Type B pancreatic cell (in vitro differentiated cells): ENCODE measurements around the gene GHR. TPM values are rescaled to one million over a fixed set of nuclear protein-coding genes. Genes with fewer than 3 reads are reported as not detected.

ENCODE experiments used
- DNase-seq: peaks from one replicate; pipeline ENCODE4 v3.0.0; 2021; ENCODE audit warnings: mixed read lengths; ENCODE audit not compliant: unreplicated experiment; ENCODE audit errors: extremely low spot score
- H3K27ac Mint-ChIP-seq: 2 replicates; pipeline ENCODE4 v1.8.0; 2021; ENCODE audit warnings: mild to moderate bottlenecking, mixed read lengths
- H3K27me3 Mint-ChIP-seq: 2 replicates; pipeline ENCODE4 v1.8.0; 2021; ENCODE audit warnings: mixed read lengths
- H3K36me3 Mint-ChIP-seq: 2 replicates; pipeline ENCODE4 v1.8.0; 2021; ENCODE audit warnings: mixed read lengths
- H3K4me1 Mint-ChIP-seq: one replicate; pipeline ENCODE4 v1.8.0; 2021; ENCODE audit warnings: mixed read lengths; ENCODE audit not compliant: unreplicated experiment
- H3K4me3 Mint-ChIP-seq: 2 replicates; pipeline ENCODE4 v1.8.0; 2021; ENCODE audit warnings: mild to moderate bottlenecking, mixed read lengths
- H3K9me3 Mint-ChIP-seq: 2 replicates; pipeline ENCODE4 v1.8.0; 2021; ENCODE audit warnings: mixed read lengths
- CTCF ChIP-seq: fragments of 200-600 bp; sonication (generic); conservative IDR thresholded peaks from 2 replicates; pipeline ENCODE4 v1.5.0; 2021; ENCODE audit warnings: antibody characterized with exemption, mild to moderate bottlenecking
- total RNA-seq: library from RNA; stranded (reverse); gene quantifications from 2 replicates; pipeline ENCODE4 v1.2.1, GENCODE V29; 2021; ENCODE audit warnings: low replicate concordance

The GHR gene
- total RNA-seq, 1 donor from 2014 or later: 2.6 TPM

- no peak for TF ChIP-seq CTCF
- H3K9me3 Mint-ChIP-seq: peaks cover 5% of the 10 kb centered on the region
- no peak for DNase-seq
- H3K27ac Mint-ChIP-seq: no peak overlapping the region
- H3K27me3 Mint-ChIP-seq: no peaks in the 10 kb centered on the region
- H3K4me1 Mint-ChIP-seq: no peaks in the 10 kb centered on the region
- H3K36me3 Mint-ChIP-seq: no peaks in the 10 kb centered on the region
- no peak overlapping the region for H3K4me3 Mint-ChIP-seq
Observed at GRCh38 chr5:42390115-42390514, 33.1 kb upstream of the GHR start.

- H3K4me1 Mint-ChIP-seq: no peaks in the 10 kb centered on the region
- no peak overlapping the region for H3K27ac Mint-ChIP-seq
- peaks cover 4% of the 10 kb centered on the region for H3K9me3 Mint-ChIP-seq
- no peaks in the 10 kb centered on the region for H3K36me3 Mint-ChIP-seq
- H3K27me3 Mint-ChIP-seq: no peaks in the 10 kb centered on the region
- no peak for DNase-seq
- no peak overlapping the region for H3K4me3 Mint-ChIP-seq
- no peak for TF ChIP-seq CTCF
Observed at GRCh38 chr5:42392917-42393316, 30.3 kb upstream of the GHR start.

GRCh38 chr5:42396111-42396510 lies 27.1 kb upstream of the GHR start:
- Mint-ChIP-seq H3K27ac (no peak overlapping the region), H3K9me3 (peaks cover 4% of the 10 kb centered on the region), H3K27me3 (peaks cover 2% of the 10 kb centered on the region), H3K4me1 (no peaks in the 10 kb centered on the region), H3K4me3 (no peak overlapping the region), H3K36me3 (no peaks in the 10 kb centered on the region)
- TF ChIP-seq CTCF: no peak
- DNase-seq: no peak

GRCh38 chr5:42397267-42397666 lies 26.0 kb upstream of the GHR start:
- Mint-ChIP-seq H3K4me1 (no peaks in the 10 kb centered on the region), H3K36me3 (no peaks in the 10 kb centered on the region), H3K27ac (no peak overlapping the region), H3K4me3 (no peak overlapping the region), H3K9me3 (peaks cover 4% of the 10 kb centered on the region), H3K27me3 (peaks cover 2% of the 10 kb centered on the region)
- no peak for DNase-seq
- no peak for TF ChIP-seq CTCF

- Mint-ChIP-seq H3K4me3 (no peak overlapping the region), H3K9me3 (no peaks in the 10 kb centered on the region), H3K36me3 (no peaks in the 10 kb centered on the region)
Observed at GRCh38 chr5:42399702-42400101, 23.5 kb upstream of the GHR start.

More at GRCh38 chr5:42399702-42400101, 23.5 kb upstream of the GHR start:
- no peaks in the 10 kb centered on the region for H3K4me1 Mint-ChIP-seq
- H3K27me3 Mint-ChIP-seq: peaks cover 2% of the 10 kb centered on the region
- H3K27ac Mint-ChIP-seq: no peak overlapping the region
- no peak for DNase-seq
- no peak for TF ChIP-seq CTCF
